RWPE2 (cell line): ENCODE measurements around the gene SLC5A3.

Experiments used
- ATAC-seq: fragments of 200-7000 bp; cut with Tn5 transposase; 3 replicates; pipeline ENCODE4 v1.9.1; 2021; ENCODE audit warnings: low read depth
- DNase-seq: peaks from one replicate; pipeline ENCODE4 v3.0.0-alpha.2; 2020; ENCODE audit warnings: low spot score
- H3K27ac ChIP-seq: fragments of 450-650 bp; 2 replicates; pipeline ENCODE4 v1.5.1; 2017; ENCODE audit warnings: mild to moderate bottlenecking; ENCODE audit not compliant: poor library complexity, severe bottlenecking
- H3K27me3 ChIP-seq: fragments of 250-450 bp; sonication (Bioruptor Pico); 2 replicates; pipeline ENCODE4 v1.5.1; 2021; ENCODE audit warnings: mild to moderate bottlenecking, moderate library complexity; ENCODE audit not compliant: insufficient read depth, poor library complexity, severe bottlenecking
- H3K36me3 ChIP-seq: fragments of 250-450 bp; sonication (Bioruptor Pico); 2 replicates; pipeline ENCODE4 v1.5.1; 2020; ENCODE audit warnings: low read depth, mild to moderate bottlenecking, moderate library complexity
- H3K4me1 ChIP-seq: fragments of 250-450 bp; sonication (Bioruptor Pico); 2 replicates; pipeline ENCODE4 v1.5.1; 2021; ENCODE audit warnings: mild to moderate bottlenecking, moderate library complexity; ENCODE audit not compliant: insufficient read depth, poor library complexity, severe bottlenecking
- H3K4me3 ChIP-seq: fragments of 250-450 bp; sonication (Bioruptor Pico); 2 replicates; pipeline ENCODE4 v1.5.1; 2021; ENCODE audit warnings: mild to moderate bottlenecking, moderate library complexity; ENCODE audit not compliant: severe bottlenecking
- H3K9me3 ChIP-seq: fragments of 250-450 bp; sonication (Bioruptor Pico); 2 replicates; pipeline ENCODE4 v1.5.1; 2021; ENCODE audit warnings: mild to moderate bottlenecking, moderate library complexity; ENCODE audit not compliant: severe bottlenecking
- CTCF ChIP-seq: fragments of 450-650 bp; IDR thresholded peaks from one replicate; pipeline ENCODE4 v1.5.1; 2017; ENCODE audit warnings: mild to moderate bottlenecking, moderate library complexity; ENCODE audit not compliant: poor library complexity, severe bottlenecking

SLC5A3 gene

GRCh38 chr21:34061983-34062382, 11.4 kb upstream of the SLC5A3 start:
- TF ChIP-seq CTCF, result no peak
- Histone ChIP-seq H3K27ac (no peak overlapping the region), H3K4me3 (no peak overlapping the region), H3K4me1 (no peaks in the 10 kb centered on the region), H3K9me3 (no peaks in the 10 kb centered on the region), H3K36me3 (no peaks in the 10 kb centered on the region), H3K27me3 (no peaks in the 10 kb centered on the region)
- no peak for DNase-seq
- ATAC-seq, result peak; percentile 49; the same call in 1 of the 3 replicates

GRCh38 chr21:34065027-34065426, 8.4 kb upstream of the SLC5A3 start:
- no peak for TF ChIP-seq CTCF
- Histone ChIP-seq H3K4me1 (no peaks in the 10 kb centered on the region), H3K4me3 (no peak overlapping the region), H3K9me3 (no peaks in the 10 kb centered on the region), H3K27ac (no peak overlapping the region), H3K27me3 (no peaks in the 10 kb centered on the region), H3K36me3 (no peaks in the 10 kb centered on the region)
- ATAC-seq (no peak), DNase-seq (no peak)

- peaks cover 5% of the 10 kb centered on the region for H3K36me3 ChIP-seq
- no peaks in the 10 kb centered on the region for H3K9me3 ChIP-seq
- H3K4me3 ChIP-seq, result no peak overlapping the region
- H3K27ac ChIP-seq, result no peak overlapping the region
- no peak for TF ChIP-seq CTCF
- DNase-seq (no peak), ATAC-seq (no peak)
- no peaks in the 10 kb centered on the region for H3K27me3 ChIP-seq
- H3K4me1 ChIP-seq, result peaks cover 13% of the 10 kb centered on the region
Observed at GRCh38 chr21:34071683-34072082, 1.7 kb upstream of the SLC5A3 start.

GRCh38 chr21:34072145-34073031, 990 bp upstream of the SLC5A3 start:
- peak; percentile 32 for ATAC-seq
- H3K27ac ChIP-seq, result peak overlapping the region; percentile 55
- H3K27me3 ChIP-seq, result no peaks in the 10 kb centered on the region
- peak overlapping the region; percentile 75 for H3K4me3 ChIP-seq
- DNase-seq, result no peak
- peaks cover 13% of the 10 kb centered on the region for H3K4me1 ChIP-seq
- no peak for TF ChIP-seq CTCF
- peaks cover 9% of the 10 kb centered on the region for H3K36me3 ChIP-seq
- no peaks in the 10 kb centered on the region for H3K9me3 ChIP-seq

GRCh38 chr21:34073749-34074282, 438 bp downstream of the SLC5A3 start:
- Histone ChIP-seq H3K4me1 (peaks cover 13% of the 10 kb centered on the region), H3K9me3 (no peaks in the 10 kb centered on the region), H3K27ac (peak overlapping the region; percentile 55), H3K4me3 (peak overlapping the region; percentile 75), H3K27me3 (no peaks in the 10 kb centered on the region), H3K36me3 (peaks cover 19% of the 10 kb centered on the region)
- no peak for TF ChIP-seq CTCF
- DNase-seq (no peak), ATAC-seq (peak; percentile 46)
